ENCODE data around the gene UCN.

DNA sequence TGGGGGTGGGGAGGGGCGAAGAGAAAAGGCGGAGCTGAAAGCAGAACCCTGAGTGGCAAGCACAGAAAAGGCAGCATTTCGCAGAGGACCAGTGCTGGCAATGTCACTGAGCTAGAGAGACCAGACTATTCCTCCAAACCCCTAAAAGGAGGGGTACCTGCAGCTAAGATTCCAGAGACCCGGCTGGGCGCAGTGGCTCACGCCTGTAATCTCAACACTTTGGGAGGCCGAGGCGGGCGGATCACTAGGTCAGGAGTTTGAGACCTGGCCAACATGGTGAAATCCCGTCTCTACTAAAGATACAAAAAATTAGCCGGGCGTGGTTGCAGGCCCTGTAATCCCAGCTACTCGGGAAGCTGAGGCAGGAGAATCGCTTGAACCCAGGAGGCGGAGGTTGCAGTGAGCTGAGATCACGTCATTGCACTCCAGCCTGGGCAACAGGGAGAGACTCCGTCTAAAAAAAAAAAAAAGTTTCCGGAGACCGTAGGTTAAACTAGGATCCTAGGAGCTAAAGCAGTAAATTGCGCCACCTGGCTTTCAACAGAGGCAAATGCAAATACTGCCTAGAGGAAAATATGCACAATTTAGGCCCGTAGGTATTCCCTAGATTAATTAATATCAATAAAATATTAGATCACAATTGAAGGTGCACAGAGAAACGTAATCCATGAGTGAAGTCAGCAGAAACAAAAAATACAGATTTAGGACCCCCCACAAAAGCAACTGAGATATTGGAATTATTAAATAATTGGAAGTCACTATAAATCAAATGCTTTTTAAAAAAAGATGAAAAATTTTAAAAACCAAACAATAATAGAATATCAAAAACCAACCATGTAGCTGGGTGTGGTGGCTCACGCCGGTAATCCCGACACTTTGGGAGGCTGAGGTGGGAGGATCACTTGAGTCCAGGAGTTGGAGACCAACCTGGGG is 4.9 kb downstream of the UCN start:
- TF ChIP-seq, protein P1, sequence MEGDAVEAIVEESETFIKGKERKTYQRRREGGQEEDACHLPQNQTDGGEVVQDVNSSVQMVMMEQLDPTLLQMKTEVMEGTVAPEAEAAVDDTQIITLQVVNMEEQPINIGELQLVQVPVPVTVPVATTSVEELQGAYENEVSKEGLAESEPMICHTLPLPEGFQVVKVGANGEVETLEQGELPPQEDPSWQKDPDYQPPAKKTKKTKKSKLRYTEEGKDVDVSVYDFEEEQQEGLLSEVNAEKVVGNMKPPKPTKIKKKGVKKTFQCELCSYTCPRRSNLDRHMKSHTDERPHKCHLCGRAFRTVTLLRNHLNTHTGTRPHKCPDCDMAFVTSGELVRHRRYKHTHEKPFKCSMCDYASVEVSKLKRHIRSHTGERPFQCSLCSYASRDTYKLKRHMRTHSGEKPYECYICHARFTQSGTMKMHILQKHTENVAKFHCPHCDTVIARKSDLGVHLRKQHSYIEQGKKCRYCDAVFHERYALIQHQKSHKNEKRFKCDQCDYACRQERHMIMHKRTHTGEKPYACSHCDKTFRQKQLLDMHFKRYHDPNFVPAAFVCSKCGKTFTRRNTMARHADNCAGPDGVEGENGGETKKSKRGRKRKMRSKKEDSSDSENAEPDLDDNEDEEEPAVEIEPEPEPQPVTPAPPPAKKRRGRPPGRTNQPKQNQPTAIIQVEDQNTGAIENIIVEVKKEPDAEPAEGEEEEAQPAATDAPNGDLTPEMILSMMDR (IDR thresholded peaks at IDR 0.05; ENCODE audit: low read depth, low read length, poor library complexity, severe bottlenecking) = peak; percentile 78
- TF ChIP-seq EZH2phosphoT487 (IDR thresholded peaks at IDR 0.05; ENCODE audit: borderline replicate concordance, low read length) = no peak
